ENCODE results near the gene UPB1.

Gene UPB1

GRCh38 chr22:24465566-24465965, 29.6 kb upstream of the UPB1 start:
- TF ChIP-seq EZH2phosphoT487 (IDR thresholded peaks at IDR 0.05; ENCODE audit: borderline replicate concordance) = no peak
- TF ChIP-seq, protein P1, sequence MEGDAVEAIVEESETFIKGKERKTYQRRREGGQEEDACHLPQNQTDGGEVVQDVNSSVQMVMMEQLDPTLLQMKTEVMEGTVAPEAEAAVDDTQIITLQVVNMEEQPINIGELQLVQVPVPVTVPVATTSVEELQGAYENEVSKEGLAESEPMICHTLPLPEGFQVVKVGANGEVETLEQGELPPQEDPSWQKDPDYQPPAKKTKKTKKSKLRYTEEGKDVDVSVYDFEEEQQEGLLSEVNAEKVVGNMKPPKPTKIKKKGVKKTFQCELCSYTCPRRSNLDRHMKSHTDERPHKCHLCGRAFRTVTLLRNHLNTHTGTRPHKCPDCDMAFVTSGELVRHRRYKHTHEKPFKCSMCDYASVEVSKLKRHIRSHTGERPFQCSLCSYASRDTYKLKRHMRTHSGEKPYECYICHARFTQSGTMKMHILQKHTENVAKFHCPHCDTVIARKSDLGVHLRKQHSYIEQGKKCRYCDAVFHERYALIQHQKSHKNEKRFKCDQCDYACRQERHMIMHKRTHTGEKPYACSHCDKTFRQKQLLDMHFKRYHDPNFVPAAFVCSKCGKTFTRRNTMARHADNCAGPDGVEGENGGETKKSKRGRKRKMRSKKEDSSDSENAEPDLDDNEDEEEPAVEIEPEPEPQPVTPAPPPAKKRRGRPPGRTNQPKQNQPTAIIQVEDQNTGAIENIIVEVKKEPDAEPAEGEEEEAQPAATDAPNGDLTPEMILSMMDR (conservative IDR thresholded peaks at IDR 0.05; ENCODE audit: low read length) = no peak
- Histone ChIP-seq H3K4me3 (ENCODE audit: low read length, poor library complexity, severe bottlenecking) (no peak overlapping the region), H3K36me3 (ENCODE audit: insufficient read depth, low read length) (no peaks in the 10 kb centered on the region), H4K20me1 (ENCODE audit: insufficient read depth, low read length, poor library complexity, severe bottlenecking) (no peaks in the 10 kb centered on the region), H3K27me3 (ENCODE audit: insufficient read depth, low read length, poor library complexity, severe bottlenecking) (no peaks in the 10 kb centered on the region), H3K79me2 (ENCODE audit: insufficient read depth, low read length) (no peaks in the 10 kb centered on the region), H3K9me3 (ENCODE audit: insufficient read depth, low read depth, low read length) (no peaks in the 10 kb centered on the region), H3F3A (ENCODE audit: low read depth) (no peaks in the 10 kb centered on the region), H3K9me2 (replicated peaks; ENCODE audit: low read depth, low read length) (no peaks in the 10 kb centered on the region), H3K4me2 (ENCODE audit: low read depth, low read length, poor library complexity, severe bottlenecking) (no peak overlapping the region), H2AFZ (ENCODE audit: low read length) (peak overlapping the region; percentile 11; the same call in 1 of the 2 replicates), H3K9ac (ENCODE audit: low read depth, low read length, poor library complexity, severe bottlenecking) (no peak overlapping the region), H3K4me1 (ENCODE audit: insufficient read depth, low read length, poor library complexity, severe bottlenecking) (peaks cover 26% of the 10 kb centered on the region)

DNA sequence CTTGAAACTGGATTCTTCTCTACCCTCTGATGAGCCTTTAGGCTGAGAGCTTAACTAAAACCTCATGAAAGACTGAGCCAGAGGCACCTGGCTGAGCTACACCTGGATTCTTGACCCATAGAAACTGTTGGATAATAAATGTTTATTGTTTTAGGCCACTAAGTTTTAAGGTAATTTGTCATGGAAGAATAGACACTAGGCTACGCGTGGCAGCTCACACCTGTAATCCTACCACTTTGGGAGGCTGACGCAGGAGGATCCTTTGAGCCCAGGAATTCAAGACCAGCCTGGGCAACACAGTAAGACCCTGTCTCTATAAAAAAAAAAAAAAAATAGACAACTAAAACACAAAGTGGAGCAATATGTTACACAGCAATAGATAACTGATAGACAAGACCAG, 29.2 kb upstream of the UPB1 start:
- TF ChIP-seq, protein P1 (conservative IDR thresholded peaks at IDR 0.05; ENCODE audit: low read length) = no peak
- no peak for TF ChIP-seq EZH2phosphoT487 (IDR thresholded peaks at IDR 0.05; ENCODE audit: borderline replicate concordance)
- Histone ChIP-seq H3K9ac (ENCODE audit: low read depth, low read length, poor library complexity, severe bottlenecking) (no peak overlapping the region), H3K4me3 (ENCODE audit: low read length, poor library complexity, severe bottlenecking) (no peak overlapping the region), H3K27me3 (ENCODE audit: insufficient read depth, low read length, poor library complexity, severe bottlenecking) (no peaks in the 10 kb centered on the region), H3K4me1 (ENCODE audit: insufficient read depth, low read length, poor library complexity, severe bottlenecking) (peaks cover 22% of the 10 kb centered on the region), H3K4me2 (ENCODE audit: low read depth, low read length, poor library complexity, severe bottlenecking) (no peak overlapping the region), H3F3A (ENCODE audit: low read depth) (no peaks in the 10 kb centered on the region), H3K36me3 (ENCODE audit: insufficient read depth, low read length) (no peaks in the 10 kb centered on the region), H3K9me3 (ENCODE audit: insufficient read depth, low read depth, low read length) (no peaks in the 10 kb centered on the region), H2AFZ (ENCODE audit: low read length) (no peak overlapping the region), H4K20me1 (ENCODE audit: insufficient read depth, low read length, poor library complexity, severe bottlenecking) (no peaks in the 10 kb centered on the region), H3K79me2 (ENCODE audit: insufficient read depth, low read length) (no peaks in the 10 kb centered on the region), H3K9me2 (replicated peaks; ENCODE audit: low read depth, low read length) (no peaks in the 10 kb centered on the region)

DNA sequence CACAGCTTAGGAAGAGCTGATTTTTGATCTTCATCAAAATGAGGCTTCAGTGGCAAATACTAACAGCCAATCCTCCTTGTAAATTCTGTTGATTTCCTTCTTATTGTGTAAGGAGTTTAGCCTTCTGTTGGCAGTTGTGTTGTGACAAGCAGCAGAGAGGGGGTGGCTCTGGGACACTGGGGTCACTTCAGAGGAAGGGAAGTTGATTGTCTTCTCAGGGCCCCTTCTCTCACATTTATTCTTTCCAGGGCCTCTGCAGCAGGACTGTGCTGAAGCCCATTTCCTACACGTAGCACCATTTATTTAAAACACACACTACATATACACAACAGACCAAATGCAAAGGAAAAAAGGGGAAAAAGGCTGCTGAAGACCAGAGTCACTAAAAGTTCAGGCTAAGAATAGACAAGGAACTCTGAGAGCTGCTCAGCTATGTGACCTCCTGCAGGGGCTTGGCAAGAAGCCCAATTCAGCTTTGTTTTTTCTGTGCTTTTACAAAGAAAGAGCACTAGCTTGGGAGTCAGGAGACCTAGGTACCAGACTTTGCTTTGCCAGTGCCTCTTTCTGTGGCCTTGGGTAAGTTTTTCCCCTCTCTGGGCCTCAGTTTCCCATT, 28.3 kb upstream of the UPB1 start:
- Histone ChIP-seq H2AFZ (ENCODE audit: low read length) (peak overlapping the region; percentile 52), H3K4me1 (ENCODE audit: insufficient read depth, low read length, poor library complexity, severe bottlenecking) (peaks cover 22% of the 10 kb centered on the region), H3K9ac (ENCODE audit: low read depth, low read length, poor library complexity, severe bottlenecking) (no peak overlapping the region)

More for the DNA sequence above, 28.3 kb upstream of the UPB1 start:
- no peaks in the 10 kb centered on the region for H3K27me3 ChIP-seq (ENCODE audit: insufficient read depth, low read length, poor library complexity, severe bottlenecking)
- H3K9me2 ChIP-seq (replicated peaks; ENCODE audit: low read depth, low read length) = no peaks in the 10 kb centered on the region
- H3K4me3 ChIP-seq (ENCODE audit: low read length, poor library complexity, severe bottlenecking) = no peak overlapping the region
- H3K4me2 ChIP-seq (ENCODE audit: low read depth, low read length, poor library complexity, severe bottlenecking) = peak overlapping the region; percentile 29
- H3K79me2 ChIP-seq (ENCODE audit: insufficient read depth, low read length) = no peaks in the 10 kb centered on the region
- H3K36me3 ChIP-seq (ENCODE audit: insufficient read depth, low read length) = no peaks in the 10 kb centered on the region
- no peaks in the 10 kb centered on the region for H3K9me3 ChIP-seq (ENCODE audit: insufficient read depth, low read depth, low read length)
- TF ChIP-seq EZH2phosphoT487 (IDR thresholded peaks at IDR 0.05; ENCODE audit: borderline replicate concordance) = no peak
- TF ChIP-seq, protein P1 (conservative IDR thresholded peaks at IDR 0.05; ENCODE audit: low read length) = no peak
- no peaks in the 10 kb centered on the region for H3F3A ChIP-seq (ENCODE audit: low read depth)
- H4K20me1 ChIP-seq (ENCODE audit: insufficient read depth, low read length, poor library complexity, severe bottlenecking) = no peaks in the 10 kb centered on the region
